ENCODE data around the gene CXCL12.

DNA sequence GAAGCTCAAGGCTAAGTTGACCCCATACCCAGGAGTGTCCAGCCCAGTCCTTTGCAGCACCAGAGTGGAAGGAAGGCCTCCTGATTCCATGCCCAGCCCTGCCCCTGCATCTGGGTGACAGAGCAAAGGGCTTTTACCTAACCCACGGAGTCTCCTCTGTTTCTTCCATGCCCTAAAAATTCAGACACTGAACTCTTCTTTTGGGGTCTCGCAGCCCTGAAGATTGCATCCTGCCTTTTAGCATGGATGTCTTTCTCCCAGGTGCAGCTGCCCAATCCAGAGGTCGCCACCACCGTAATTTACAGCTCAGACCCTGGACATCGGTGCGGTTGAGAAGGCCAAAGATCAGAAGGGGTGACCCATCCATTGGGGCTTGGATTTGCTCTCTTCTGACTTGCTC, 50.8 kb downstream of the CXCL12 start:
- no peak for TF ChIP-seq EZH2 (IDR thresholded peaks at IDR 0.05; ENCODE audit: insufficient read depth, low read length)
- TF ChIP-seq, protein P1, sequence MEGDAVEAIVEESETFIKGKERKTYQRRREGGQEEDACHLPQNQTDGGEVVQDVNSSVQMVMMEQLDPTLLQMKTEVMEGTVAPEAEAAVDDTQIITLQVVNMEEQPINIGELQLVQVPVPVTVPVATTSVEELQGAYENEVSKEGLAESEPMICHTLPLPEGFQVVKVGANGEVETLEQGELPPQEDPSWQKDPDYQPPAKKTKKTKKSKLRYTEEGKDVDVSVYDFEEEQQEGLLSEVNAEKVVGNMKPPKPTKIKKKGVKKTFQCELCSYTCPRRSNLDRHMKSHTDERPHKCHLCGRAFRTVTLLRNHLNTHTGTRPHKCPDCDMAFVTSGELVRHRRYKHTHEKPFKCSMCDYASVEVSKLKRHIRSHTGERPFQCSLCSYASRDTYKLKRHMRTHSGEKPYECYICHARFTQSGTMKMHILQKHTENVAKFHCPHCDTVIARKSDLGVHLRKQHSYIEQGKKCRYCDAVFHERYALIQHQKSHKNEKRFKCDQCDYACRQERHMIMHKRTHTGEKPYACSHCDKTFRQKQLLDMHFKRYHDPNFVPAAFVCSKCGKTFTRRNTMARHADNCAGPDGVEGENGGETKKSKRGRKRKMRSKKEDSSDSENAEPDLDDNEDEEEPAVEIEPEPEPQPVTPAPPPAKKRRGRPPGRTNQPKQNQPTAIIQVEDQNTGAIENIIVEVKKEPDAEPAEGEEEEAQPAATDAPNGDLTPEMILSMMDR (IDR thresholded peaks at IDR 0.05; ENCODE audit: insufficient read depth, low read depth, low read length): no peak
